SHP77 treated with DMSO at 0.1 percent for 48 hours (cell line): ENCODE measurements around the gene ST8SIA5.

ENCODE experiments used
- DNase-seq: peaks from one replicate; lab custom pipeline; 2025; lab: John Stamatoyannopoulos, UW

Gene ST8SIA5

DNA sequence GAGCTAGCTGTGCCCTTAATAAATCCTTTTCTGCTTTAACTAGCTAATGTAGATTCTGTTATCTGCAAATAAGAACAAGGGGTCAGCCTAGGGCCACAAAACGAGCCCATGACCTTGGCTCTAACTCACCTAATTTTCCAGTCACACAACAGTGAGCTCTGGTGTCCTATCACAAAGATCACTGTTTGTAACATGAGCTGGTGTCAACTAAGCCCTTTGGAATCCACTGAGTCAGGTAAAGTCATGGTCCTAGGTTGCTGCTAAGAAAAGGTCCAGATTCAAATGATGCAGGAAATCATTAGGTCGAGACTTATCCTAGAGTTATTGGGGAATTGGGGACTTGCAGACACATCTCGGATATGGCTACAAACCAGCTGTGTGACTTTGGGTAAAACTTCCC is 49.9 kb downstream of the ST8SIA5 start:
- no peak for DNase-seq

DNA sequence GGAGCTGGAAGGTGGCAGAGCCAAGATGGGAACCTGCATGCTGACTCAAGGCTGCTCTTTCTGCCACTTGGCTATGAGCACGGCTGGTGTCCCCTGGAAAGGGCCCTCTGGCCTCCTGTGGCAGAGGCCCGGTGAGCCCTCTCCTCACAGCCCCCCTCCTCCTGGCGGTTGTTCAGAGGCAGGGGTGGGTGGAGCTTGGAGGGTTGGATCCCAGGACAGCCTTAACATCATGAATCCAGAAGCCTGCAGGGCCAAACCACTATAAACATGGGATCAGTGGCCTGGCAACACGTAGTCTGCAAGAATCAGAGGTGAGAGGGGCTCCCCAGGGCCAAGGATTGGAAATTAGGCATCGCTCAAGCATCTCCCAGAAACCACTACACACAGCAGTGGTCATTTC is 51.3 kb downstream of the ST8SIA5 start:
- no peak for DNase-seq

DNA sequence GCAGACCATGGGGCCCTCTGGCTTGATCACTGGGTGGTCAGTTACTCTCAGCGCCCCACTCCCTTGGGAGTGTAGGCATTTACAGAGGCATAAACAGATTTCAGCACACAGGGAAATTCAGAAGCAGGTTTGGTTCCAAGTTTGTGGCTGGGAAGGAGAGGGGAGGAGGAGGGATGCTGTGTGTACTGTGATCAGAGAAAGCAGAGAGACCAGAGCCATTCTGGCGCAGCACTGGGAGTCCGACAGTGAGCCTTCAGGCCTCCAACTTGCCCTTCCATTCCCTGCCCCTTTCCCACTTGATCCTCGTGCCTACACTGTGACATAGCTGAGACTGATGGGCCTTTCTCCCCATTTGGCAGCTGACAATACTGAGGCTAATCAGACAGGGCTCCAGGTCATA is 52.0 kb downstream of the ST8SIA5 start:
- no peak for DNase-seq

DNA sequence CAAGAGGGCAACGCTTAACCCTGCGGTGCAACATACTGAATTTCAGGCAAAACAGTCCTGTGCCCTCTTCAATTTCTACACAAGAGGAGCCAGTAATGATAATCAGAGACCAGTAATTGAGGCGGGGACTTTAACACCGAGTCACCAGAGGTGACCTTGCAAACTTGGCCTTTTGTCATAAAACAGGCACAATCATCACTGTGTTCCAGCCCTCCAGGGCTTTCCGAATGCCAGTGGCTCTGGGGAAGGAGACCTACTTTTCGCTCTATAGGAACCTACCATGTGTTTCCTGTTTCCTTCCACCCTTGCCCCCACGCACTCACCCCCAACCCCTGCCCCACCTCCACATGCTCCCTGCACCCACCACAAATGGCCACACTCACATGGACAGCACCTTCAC is 52.7 kb downstream of the ST8SIA5 start:
- DNase-seq: no peak

DNA sequence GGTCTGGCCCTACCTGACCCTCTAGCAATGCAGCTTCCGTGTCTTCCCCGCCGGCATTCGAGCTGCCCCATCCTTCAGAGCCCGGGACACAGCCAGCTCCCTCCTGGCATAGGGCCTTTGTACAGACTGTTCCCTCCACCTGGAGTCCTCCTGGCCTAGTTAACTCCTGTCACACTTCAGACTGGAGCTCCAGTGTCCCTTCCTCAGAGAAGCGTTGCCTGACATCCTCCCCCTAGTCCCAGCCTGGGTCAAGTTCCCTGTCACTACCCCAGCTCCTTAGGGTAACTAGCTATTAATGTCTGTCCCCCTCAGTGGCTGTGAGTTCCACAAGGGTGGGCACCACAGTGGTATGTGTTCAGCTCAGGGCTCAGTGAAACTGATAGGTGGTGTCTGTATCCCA is 54.4 kb downstream of the ST8SIA5 start:
- DNase-seq: no peak

DNA sequence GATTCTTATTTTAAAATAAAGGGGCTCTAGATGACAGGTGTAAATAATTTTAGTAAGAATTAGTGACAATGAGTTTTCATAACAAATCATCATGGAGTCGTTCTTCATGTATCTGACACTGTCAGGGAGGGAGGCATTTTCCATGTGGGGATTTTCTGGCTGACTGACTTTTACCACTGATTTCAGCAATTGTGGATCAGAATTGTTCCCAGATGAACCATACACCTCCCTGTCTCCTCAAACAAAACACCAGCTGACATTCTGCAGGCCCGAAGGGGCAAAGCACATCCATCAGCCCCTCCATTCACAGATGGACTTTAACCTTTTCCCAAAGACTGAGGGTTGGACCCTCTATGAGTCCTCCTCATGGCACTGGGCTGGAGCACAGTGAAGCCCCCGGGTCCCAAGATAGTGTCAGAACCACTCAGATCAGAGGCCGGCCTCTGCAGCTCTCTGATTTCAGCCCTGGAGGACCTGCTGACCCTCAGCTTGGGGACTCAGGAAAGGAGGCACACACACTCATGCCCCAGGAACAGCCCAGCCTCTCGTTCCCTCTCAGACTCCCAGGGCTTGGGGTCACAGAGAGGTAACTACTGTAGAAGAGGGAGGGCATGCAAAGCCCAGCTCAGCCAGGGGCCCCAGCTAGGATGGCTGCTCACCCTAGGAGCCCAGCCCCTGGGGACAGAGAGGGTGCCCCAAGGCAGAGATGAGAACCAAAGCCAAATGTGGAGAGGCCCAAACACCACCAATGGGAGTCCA is 56.6 kb downstream of the ST8SIA5 start:
- DNase-seq: no peak

DNA sequence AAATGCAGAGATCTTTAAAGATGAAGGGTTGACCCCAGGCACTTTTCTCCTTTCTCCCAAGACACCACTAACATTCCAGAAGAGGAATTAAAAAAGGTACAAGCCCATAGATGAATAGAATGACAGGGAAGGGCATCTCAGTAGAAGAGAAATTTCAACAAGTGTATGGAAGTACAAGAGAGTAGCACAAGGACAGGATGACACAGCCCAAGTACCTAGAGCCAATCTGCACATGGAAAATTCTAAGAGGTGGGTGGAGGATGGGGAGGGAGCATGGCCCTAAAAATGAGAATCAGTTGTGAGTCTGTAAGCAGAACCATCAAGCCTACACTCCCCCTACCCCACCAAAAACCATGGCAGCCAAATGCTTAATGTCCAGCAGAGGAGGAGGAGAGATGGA is 60.2 kb downstream of the ST8SIA5 start:
- no peak for DNase-seq

DNA sequence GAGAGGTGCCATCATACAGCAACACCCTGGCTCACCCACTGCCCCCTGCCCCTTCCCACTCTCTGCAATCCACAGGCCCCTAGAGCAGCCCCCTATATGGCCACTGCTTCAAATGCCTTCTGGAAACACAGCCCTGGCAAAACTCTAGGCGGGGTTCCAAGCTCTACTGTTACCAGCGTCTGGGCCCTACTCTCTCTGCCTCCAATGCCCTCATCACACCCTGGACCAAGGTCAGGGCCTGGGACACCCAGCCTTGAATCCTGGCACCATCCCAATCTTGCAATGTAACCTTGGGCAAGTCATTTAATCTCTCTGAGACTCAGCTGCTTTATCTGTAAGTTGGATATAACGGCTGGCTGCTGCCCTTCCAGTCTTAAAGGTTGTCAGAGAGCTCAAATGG is 60.6 kb downstream of the ST8SIA5 start:
- DNase-seq: no peak

DNA sequence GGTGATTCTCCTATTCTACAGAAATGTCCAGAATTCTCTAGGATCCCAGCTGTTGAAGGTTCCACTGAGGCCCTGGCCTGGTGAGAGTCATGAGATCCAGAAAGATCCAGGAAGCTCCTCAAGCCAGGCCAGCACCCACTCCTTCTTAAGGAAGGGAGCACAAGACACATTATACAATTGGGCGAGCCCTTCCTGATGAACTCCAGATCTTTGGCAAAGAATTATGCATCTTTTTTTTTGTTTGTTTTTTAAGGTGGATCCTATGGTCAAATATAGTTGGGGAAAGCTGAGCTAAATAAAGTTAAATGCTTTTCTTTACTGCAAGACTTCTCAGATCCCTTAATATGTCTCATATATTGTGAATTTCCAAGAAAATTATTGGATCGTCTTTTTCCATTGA is 62.9 kb downstream of the ST8SIA5 start:
- DNase-seq: no peak

DNA sequence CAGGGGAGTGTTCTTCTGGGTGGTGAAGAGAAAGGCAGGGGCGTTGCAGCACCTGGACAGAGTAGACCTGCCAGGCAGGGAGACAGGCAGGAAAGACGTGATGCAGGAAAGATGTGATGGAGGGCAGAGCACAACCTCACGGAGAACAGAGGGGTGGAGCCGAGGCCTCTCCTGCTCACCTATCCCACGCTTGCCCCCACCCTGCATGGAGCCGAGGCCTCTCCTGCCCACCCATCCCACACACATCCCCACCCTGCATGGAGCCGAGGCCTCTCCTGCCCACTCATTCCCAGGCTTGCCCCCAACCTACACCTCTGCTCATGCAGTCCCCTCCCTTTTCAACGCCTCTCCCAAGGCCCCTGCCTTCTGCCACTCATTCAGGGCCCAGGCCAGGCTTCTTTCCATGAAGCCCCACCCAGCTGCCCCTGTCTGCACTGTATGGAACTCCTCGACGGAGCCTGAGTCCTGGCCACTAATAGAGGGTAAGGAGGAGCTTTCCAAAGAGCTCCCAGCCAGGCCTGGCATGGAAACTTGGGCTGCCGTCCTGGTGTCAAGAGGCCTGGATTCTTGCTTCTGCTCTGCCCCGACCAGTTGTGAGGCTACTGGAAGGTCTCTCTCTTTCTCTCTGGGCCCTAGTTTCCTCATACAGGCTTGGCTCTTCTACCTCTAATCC is 67.9 kb downstream of the ST8SIA5 start:
- no peak for DNase-seq

DNA sequence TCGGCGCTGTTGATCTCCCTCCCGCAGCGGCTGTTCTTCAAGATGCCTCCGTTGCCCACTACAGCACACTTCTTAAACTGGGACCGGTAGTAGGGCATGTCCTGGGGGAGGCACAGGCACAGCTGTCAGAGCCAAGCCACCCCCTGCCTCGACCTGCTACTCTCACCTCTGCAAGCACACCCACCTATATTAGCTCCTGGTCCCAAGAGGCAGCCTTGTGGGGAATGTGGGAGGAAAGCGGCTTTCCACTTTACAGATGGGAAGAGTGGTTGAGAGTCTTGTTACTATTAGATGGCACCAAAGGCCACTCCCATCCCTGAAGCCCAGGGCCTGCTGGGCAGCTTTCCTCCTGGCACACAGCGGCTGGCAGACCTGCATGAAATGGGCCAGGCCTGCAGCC is 70.7 kb downstream of the ST8SIA5 start:
- no peak for DNase-seq

DNA sequence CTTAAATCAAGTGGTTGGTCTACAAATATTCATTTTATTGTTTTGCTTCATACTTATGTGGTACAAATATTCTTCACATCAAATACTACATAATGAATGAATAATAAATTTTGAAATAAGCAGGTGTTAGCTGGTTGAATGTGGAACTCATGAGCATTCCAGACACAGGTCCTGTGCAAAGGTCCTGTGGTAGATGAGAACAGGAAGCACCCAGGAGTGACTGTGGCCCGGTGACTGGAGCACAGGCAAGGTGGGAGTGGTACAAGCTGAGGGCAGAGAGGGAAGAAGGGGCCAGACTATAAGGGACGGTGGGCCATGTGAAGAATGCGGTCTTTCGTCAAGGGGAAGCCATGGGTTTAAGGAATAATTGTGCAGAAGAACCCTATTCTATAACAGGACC is 73.6 kb downstream of the ST8SIA5 start:
- DNase-seq: no peak

DNA sequence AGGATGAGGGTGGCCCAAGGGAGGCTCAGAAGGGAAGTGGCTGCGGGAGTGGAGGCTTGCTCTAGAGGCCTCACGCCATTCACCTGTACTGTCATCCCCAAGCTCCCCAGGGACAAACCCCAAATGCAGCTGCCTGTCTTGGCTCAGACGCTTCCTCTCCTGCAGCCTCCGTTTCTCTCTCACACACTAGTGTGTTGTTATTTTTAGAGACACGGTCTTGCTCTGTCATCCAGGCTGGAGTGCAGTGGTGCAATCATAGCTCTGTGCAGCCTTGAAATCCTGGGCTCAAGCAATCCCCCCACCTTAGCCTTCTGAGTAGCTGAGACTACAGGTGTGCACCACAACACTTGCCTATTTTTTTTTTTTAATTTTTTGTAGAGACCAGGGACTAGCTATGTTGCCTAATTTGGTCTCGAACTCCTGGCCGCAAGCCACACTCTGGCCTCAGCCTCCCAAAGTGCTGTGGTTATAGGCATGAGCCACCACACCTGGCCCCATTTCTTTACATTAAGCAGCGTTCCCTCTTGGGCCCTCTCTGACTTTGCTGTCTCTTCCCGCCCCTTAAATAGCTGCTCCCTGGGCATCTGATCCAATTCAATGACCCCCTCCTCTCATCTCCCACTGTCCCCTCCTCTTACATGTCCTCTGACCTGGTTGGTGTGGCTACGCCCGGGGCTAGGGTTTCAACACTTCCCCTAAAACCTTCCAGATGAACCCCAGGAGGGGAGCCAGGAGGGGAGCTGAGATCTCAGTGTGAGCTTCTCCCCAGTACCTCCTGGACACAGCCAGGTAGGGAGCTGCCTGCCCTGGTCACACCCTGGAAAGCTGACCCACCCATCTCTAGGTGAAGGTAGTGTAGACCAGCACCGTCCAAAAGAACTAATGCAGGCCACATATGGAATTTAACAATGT is 75.8 kb downstream of the ST8SIA5 start:
- DNase-seq: no peak

DNA sequence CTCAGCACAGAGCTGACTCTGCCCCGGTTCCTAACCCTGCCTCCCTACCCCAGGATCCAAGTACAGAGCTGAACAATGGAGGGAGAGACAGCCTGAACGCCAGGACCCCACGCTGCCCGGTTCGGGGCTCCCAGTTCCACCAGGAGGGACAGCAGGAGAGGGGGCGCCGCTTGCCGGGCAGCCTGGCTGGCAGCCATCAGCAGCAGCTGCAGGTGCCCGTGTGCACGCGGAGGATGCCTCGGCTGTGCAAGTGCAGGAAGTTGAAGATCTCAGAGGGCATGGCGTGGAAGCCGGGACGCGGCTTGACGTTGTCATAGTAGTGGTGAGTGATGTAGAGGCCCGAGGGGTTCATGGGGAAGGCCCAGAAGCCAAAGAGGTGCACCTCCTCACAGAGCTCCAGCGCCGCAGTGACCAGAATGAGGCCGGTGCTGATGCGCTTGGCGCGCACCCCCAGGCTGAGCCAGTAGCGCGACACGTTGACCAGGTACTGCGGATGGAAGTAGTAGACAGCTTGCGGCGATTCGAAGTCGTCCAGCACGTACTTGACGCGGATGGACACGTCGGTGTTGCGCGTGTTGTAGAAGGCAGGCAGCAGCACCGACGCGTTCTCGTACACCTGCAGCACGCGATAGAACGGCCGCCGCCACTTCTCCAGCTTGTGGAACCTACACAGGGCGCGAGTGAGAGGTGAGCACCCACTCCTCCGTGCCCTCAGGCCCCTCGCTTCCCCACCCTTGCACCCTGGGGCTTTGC is 76.8 kb downstream of the ST8SIA5 start:
- no peak for DNase-seq

DNA sequence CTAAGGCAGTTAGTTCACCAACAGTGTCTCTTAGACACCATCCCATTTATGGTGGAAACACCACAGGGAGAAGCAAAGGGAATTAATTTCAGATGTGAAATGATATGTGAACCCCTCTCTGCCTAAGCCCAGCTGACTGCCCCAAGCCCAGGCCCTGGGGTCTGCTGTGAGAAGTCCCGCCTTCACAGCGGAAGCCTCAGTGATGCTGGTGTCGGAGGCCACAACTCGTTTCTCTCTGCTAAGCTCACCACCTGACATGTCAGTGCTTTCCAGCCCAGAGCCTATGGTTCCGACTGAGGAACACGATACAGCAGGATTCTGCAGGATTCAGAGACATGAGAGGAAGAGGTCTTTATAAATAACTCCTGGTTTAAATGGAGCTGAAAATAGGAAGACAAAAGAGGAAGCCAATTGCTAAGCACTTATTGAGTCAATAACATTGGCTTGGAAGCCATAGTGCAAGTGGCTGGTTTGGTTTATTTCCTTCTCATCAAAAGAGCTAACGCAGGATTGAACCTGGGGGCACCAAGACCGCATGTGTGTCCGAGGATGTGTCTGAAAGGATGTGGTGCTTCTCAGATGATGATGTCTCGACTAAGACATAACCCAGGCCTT is 78.0 kb downstream of the ST8SIA5 start:
- no peak for DNase-seq

DNA sequence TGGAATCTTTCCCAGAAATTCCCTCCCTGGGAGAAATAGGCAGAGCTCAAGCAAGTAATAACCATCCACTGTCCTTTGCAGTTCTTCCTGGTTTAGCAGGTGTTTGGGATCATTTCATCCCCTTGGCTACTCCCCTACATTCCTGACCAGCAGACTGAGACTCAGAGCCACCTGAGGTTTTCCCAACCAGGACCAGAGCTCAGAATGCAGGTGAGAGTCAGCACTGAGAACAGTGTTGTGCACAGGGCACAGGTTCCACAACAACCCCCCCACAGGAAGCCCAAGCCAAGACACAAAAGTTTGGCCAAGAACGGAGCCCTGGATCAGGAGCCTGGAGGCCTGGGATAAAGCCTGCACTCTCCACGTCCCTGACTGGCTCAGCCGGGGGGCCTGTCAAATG is 78.8 kb downstream of the ST8SIA5 start:
- no peak for DNase-seq

DNA sequence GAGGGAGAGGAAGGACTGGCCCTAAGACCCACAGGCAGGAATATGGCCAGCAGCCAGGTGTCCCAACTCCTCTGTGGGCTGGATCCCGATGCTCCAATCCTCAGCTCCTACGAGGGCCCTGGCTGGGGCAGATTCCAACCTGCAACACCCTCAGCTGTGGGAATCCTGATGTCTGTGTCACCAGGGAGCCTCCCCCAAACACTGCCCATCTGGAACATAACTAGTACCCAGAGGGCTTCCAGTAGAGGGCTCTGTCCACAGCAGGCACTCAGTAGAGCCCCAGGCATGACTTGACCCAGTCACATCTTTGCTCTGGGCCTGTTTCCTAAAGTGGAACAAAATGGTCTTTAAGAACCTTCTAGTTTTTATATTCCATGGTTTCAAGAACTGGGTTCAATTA is 79.2 kb downstream of the ST8SIA5 start:
- DNase-seq: no peak

DNA sequence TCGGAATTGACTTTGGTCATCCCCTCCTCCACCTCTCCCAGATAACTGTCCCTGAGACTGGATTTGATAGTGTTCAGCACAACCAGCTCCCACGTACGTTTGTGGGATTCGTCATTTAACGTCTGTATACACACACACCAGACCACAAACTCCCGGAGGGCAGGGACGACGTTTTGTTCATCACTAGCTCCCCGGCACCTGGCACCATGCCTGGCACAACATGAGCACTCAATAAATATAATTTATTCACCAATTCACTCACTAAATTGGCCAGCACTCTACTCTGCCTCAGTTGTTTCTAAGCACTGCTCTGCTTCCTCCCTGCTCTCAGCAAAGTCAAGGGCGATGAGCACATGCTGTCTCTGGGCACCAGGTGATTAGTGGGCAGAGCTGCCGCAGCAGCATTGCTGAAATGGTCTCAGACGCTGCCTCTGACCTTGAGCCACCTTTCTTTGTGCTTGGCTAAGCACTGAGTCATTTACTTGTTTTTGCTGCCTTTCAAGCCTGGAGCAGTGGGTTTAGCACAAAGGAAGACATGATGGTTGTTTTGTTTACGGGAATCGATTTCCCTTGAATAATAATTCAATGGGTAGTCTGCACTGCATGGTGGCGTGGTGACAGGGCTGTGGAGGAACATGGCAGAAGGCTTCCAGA is 80.5 kb downstream of the ST8SIA5 start:
- no peak for DNase-seq

DNA sequence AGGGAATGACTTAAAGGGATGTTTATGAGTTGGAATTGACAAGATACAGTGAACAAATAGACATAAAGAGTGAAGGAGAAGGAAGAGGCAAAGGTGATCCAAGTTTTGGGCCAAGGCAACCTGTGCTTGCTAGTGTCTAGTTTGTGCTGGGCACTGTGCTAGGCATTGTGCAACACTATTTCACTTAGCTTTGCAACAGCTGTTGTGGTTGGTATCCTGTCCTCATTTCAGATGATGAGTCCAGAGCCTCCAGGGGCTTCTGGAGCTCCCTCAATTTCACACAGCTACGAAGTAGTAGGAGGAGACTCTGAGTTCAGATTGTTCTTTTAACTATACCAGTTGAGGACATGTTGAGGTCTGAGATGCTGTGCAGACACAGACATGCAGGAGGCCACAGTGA is 81.7 kb downstream of the ST8SIA5 start:
- no peak for DNase-seq

DNA sequence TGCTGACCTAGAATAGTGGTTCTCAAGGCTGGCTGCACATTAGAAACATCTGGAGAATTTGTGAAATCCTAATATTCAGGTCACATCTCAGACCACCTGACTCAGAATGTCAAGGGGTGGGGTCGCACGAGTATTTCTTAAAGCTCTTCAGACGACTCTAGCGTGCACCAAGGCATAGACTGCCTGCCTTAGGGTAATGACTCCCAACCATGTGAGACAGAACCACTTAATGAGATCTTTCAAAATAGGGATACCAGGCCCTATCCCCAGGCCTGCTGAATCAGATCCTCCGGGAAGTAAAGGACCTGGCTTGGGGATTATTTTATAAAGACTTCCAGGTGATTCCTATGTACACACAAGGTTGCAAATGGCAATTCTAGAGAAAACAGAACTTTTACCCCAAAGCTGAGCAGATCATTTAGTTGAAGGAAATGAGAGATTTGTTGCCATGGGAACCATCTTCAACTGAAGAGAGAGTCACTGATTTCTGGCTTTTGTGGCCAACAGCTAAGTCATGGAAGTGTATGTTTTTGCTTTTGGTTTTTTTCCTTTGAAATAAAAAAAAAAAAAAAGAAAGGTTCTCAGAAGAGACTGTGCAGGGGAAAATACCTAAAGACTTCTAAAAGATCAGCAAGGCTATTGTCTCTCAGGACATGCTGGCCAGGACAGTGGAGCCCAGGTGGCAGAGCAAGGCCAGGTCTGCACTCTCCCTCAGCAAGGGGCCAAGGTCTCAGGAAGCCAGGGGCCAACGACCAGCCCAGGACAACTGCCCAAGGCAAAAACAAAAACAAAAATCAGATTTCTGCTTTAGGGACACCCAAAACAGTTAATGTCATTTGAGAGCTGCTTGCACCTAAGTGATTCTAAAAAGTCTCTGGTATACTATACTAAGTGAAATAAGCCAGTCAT is 84.5 kb downstream of the ST8SIA5 start:
- no peak for DNase-seq
